Neural cell (in vitro differentiated cells): Measurements from ENCODE around the gene OR2AG1.

Experiments used
- CTCF ChIP-seq: fragments of 450-650 bp; IDR thresholded peaks from 2 replicates; pipeline ENCODE4 v1.5.1; 2014; ENCODE audit warnings: antibody characterized with exemption, mild to moderate bottlenecking, moderate library complexity; ENCODE audit not compliant: poor library complexity, severe bottlenecking
- EP300 ChIP-seq: fragments of 450-650 bp; conservative IDR thresholded peaks from 2 replicates; pipeline ENCODE4 v1.6.1; 2014; ENCODE audit warnings: antibody characterized with exemption, mild to moderate bottlenecking, moderate library complexity; ENCODE audit not compliant: poor library complexity, severe bottlenecking
- EZH2 ChIP-seq: fragments of 200-600, 300-800 bp; shearing (Covaris generic), sonication (generic); IDR thresholded peaks from 2 replicates; pipeline ENCODE4 v1.6.1; 2014; ENCODE audit warnings: antibody characterized with exemption, low read length, borderline replicate concordance, mild to moderate bottlenecking; ENCODE audit not compliant: insufficient read depth, poor library complexity, severe bottlenecking
- MXI1 ChIP-seq: fragments of 450-650 bp; conservative IDR thresholded peaks from 2 replicates; pipeline ENCODE4 v1.6.1; 2014; ENCODE audit warnings: antibody characterized with exemption, mild to moderate bottlenecking; ENCODE audit not compliant: poor library complexity, severe bottlenecking
- POLR2AphosphoS5 ChIP-seq: IDR thresholded peaks from 2 replicates; pipeline ENCODE4 v1.6.1; 2012
- RAD21 ChIP-seq: fragments of 450-650 bp; conservative IDR thresholded peaks from 2 replicates; pipeline ENCODE4 v1.6.1; 2014; ENCODE audit warnings: antibody characterized with exemption, mild to moderate bottlenecking, moderate library complexity
- REST ChIP-seq: IDR thresholded peaks from 2 replicates; pipeline ENCODE4 v1.6.1; 2012; ENCODE audit warnings: borderline replicate concordance
- SMC3 ChIP-seq: fragments of 450-650 bp; conservative IDR thresholded peaks from 2 replicates; pipeline ENCODE4 v1.6.1; 2014; ENCODE audit warnings: antibody characterized with exemption, mild to moderate bottlenecking, moderate library complexity; ENCODE audit not compliant: poor library complexity
- TAF1 ChIP-seq: IDR thresholded peaks from 2 replicates; pipeline ENCODE4 v1.6.1; 2012; ENCODE audit warnings: low read depth

- TF ChIP-seq CTCF (no peak), EZH2 (no peak), EP300 (no peak), MXI1 (no peak), POLR2AphosphoS5 (no peak), RAD21 (no peak), TAF1 (no peak), REST (no peak), SMC3 (no peak)
Measured at GRCh38 chr11:6833356-6833755, 50.5 kb downstream of the OR2AG1 start.
